LHCN-M2 (cell line): ENCODE results near the gene S1PR5. TPM values are rescaled to one million over a fixed set of nuclear protein-coding genes. Genes with fewer than 3 reads are reported as not detected.

ENCODE experiments used
- DNase-seq: peaks from one replicate; pipeline ENCODE4 v3.0.0-alpha.2; 2012; ENCODE audit warnings: low read depth
- total RNA-seq: library from RNA; depleted of rRNA; stranded (reverse); fragments of >200 nt; gene quantifications from 2 replicates; pipeline ENCODE4 v1.2.3, GENCODE V29; 2014; rRNA removed

Gene S1PR5
- total RNA-seq, 1 experiment from 2014 or later: not detected

GRCh38 chr19:10471909-10472308, 45.3 kb downstream of the S1PR5 start:
- peak; percentile 51 for DNase-seq

GRCh38 chr19:10468133-10468532, 49.1 kb downstream of the S1PR5 start:
- no peak for DNase-seq

GRCh38 chr19:10467104-10467706, 50.0 kb downstream of the S1PR5 start:
- DNase-seq: no peak

- DNase-seq: no peak
Observed at GRCh38 chr19:10464456-10464855, 52.8 kb downstream of the S1PR5 start.

Other genes starting within 250 kb of the S1PR5 start
- 1.7 and 2.2 TPM in 2 replicates for gene ICAM1, start 246.3 kb downstream of the S1PR5 start, total RNA-seq
- not detected in 2 replicates for gene ICAM4, start 230.5 kb downstream of the S1PR5 start, total RNA-seq
- gene ICAM5, start 227.5 kb downstream of the S1PR5 start, total RNA-seq: 4.0 and 8.0 TPM in 2 replicates
- gene ZGLP1, start 207.6 kb downstream of the S1PR5 start, total RNA-seq: 1.9 and 3.4 TPM in 2 replicates
- gene FDX2, start 201.4 kb downstream of the S1PR5 start, total RNA-seq: 61.0 and 64.5 TPM in 2 replicates
- gene RAVER1, start 183.9 kb downstream of the S1PR5 start, total RNA-seq: 26.8 and 37.4 TPM in 2 replicates
- gene ICAM3, start 177.8 kb downstream of the S1PR5 start, total RNA-seq: 6.7 and 9.0 TPM in 2 replicates
- 78.5 and 97.8 TPM in 2 replicates for gene TYK2, start 136.9 kb downstream of the S1PR5 start, total RNA-seq
- gene CDC37, start 113.9 kb downstream of the S1PR5 start, total RNA-seq: 311 and 327 TPM in 2 replicates
- gene PDE4A, start 96.9 kb downstream of the S1PR5 start, total RNA-seq: 1.9 and 2.0 TPM in 2 replicates
- gene KEAP1, start 14.1 kb downstream of the S1PR5 start, total RNA-seq: 84.3 and 84.6 TPM in 2 replicates
- 35.0 and 38.0 TPM in 2 replicates for gene ATG4D, start 26.5 kb upstream of the S1PR5 start, total RNA-seq
- 21.7 and 22.0 TPM in 2 replicates for gene KRI1, start 48.6 kb upstream of the S1PR5 start, total RNA-seq
- gene CDKN2D, start 51.5 kb upstream of the S1PR5 start, total RNA-seq: 19.1 and 19.4 TPM in 2 replicates
- gene AP1M2, start 69.9 kb upstream of the S1PR5 start, total RNA-seq: not detected in 2 replicates
- gene SLC44A2, start 108.1 kb upstream of the S1PR5 start, total RNA-seq: 104 and 112 TPM in 2 replicates
- 143 and 172 TPM in 2 replicates for gene ILF3, start 136.9 kb upstream of the S1PR5 start, total RNA-seq
- 37.8 and 41.4 TPM in 2 replicates for gene QTRT1, start 184.0 kb upstream of the S1PR5 start, total RNA-seq
- 75.3 and 80.3 TPM in 2 replicates for gene DNM2, start 200.6 kb upstream of the S1PR5 start, total RNA-seq